AG09319 (cell line): ENCODE results near the gene TCERG1L.

Experiments
- DNase-seq: peaks from one replicate; pipeline ENCODE4 v3.0.0-alpha.2; 2010; ENCODE audit warnings: low read depth; ENCODE audit errors: extremely low read depth
- TF ChIP-seq, protein P1 (sequence below): IDR thresholded peaks from 2 replicates; pipeline ENCODE4 v1.5.1; 2011; ENCODE audit warnings: low read depth, mild to moderate bottlenecking, inconsistent platforms, low read length, moderate library complexity

TCERG1L gene

GRCh38 chr10:131059881-131060280, 251.6 kb downstream of the TCERG1L start:
- DNase-seq = no peak
- TF ChIP-seq, protein P1, sequence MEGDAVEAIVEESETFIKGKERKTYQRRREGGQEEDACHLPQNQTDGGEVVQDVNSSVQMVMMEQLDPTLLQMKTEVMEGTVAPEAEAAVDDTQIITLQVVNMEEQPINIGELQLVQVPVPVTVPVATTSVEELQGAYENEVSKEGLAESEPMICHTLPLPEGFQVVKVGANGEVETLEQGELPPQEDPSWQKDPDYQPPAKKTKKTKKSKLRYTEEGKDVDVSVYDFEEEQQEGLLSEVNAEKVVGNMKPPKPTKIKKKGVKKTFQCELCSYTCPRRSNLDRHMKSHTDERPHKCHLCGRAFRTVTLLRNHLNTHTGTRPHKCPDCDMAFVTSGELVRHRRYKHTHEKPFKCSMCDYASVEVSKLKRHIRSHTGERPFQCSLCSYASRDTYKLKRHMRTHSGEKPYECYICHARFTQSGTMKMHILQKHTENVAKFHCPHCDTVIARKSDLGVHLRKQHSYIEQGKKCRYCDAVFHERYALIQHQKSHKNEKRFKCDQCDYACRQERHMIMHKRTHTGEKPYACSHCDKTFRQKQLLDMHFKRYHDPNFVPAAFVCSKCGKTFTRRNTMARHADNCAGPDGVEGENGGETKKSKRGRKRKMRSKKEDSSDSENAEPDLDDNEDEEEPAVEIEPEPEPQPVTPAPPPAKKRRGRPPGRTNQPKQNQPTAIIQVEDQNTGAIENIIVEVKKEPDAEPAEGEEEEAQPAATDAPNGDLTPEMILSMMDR = no peak

- TF ChIP-seq, protein P1 = no peak
- DNase-seq = no peak
Observed at GRCh38 chr10:131058799-131059198, 252.7 kb downstream of the TCERG1L start.

DNA sequence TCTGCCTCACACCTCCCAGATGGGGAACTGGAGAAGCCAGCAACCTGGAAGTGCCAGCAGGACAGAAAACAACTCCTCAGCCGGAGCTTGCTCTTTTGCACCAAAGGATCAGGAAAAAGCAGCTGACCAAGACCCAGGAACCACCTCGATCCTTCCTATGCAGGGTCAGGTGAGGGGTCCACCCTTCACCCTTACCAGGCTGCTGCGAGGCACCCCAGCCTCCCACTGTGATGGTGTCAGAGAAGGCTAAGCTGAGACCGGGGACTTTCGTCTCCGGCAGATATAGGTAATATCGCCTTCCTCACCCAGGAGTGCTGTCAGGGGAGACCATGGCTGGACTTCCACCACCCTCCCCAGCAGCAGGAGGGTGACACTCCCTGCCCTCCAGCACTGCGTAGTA, 254.7 kb downstream of the TCERG1L start:
- TF ChIP-seq, protein P1 = no peak
- DNase-seq = no peak

GRCh38 chr10:131056091-131056579, 255.4 kb downstream of the TCERG1L start:
- DNase-seq = no peak

DNA sequence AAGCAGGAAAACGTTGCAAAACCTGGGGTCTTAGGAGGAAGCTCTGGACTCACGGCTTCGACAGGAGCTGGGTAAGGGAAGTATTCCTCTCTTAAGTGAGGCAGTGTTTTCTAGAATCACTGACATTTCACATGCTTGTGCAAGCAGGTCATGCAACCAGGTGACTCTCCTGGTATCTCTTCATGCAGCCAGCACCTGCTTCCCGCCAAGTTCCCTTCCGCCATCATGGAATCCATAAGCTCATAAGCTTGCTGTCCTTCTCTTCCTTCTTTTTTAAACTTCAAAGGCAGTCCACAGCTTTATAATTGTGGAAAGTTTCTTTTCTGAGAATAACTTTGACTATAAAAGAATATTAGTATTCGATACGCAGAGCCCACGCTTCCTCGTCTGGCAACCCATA, 256.1 kb downstream of the TCERG1L start:
- DNase-seq = no peak
- TF ChIP-seq, protein P1 = no peak

More at GRCh38 chr10:131056091-131056579, 255.4 kb downstream of the TCERG1L start:
- TF ChIP-seq, protein P1 = no peak

DNA sequence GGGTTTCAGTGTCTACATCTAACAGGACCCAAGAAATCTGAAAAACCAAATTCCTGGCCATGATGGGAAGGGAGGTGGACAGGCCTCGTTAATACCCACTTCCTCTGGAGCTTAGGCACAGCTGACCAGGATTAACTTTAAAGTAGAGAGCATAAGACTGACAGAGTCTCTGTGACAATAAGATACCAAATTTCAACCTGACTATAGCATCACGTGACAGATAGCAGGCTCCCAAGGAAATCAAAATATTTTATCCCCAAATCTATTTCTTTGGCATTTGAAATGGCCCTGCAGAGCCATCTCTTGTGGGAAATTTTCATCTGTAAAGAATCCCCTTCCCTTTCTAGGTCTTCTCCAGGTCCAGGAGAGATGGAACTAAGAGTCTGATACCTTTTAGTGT, 258.3 kb downstream of the TCERG1L start:
- DNase-seq = no peak

GRCh38 chr10:131050162-131050766, 261.3 kb downstream of the TCERG1L start:
- no peak for DNase-seq
- TF ChIP-seq, protein P1 = no peak

More for the DNA sequence above, 258.3 kb downstream of the TCERG1L start:
- TF ChIP-seq, protein P1 = no peak
